GM21447 (cell line): ENCODE results near the gene NCAN.
"Not testable (repeated sequence)": the region's sequence is repeated elsewhere in the genome, so short reads cannot be mapped to it uniquely, and the experiment has no call there.

Experiments
- ATAC-seq: cut with Tn5 transposase; IDR thresholded peaks from one replicate; pipeline ENCODE4 v1.9.1; 2021; ENCODE audit not compliant: unreplicated experiment

NCAN gene

GRCh38 chr19:19192910-19193423 lies 18.8 kb upstream of the NCAN start:
- no peak for ATAC-seq

DNA sequence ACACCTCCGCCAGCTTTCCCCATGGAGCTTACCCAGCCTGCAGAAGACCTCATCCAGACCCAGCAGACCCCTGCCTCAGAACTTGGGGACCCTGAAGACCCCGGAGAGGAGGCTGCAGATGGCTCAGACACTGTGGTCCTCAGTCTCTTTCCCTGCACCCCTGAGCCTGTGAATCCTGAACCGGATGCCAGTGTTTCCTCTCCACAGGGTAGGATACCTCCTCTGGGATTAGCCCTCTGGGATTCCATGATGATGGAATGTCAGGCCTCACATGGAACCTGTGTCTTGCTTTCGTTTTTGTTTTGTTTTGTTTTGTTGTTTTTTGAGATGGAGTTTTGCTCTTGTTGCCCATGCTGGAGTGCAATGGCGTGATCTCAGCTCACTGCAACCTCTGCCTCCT lies 17.8 kb upstream of the NCAN start:
- no peak for ATAC-seq

DNA sequence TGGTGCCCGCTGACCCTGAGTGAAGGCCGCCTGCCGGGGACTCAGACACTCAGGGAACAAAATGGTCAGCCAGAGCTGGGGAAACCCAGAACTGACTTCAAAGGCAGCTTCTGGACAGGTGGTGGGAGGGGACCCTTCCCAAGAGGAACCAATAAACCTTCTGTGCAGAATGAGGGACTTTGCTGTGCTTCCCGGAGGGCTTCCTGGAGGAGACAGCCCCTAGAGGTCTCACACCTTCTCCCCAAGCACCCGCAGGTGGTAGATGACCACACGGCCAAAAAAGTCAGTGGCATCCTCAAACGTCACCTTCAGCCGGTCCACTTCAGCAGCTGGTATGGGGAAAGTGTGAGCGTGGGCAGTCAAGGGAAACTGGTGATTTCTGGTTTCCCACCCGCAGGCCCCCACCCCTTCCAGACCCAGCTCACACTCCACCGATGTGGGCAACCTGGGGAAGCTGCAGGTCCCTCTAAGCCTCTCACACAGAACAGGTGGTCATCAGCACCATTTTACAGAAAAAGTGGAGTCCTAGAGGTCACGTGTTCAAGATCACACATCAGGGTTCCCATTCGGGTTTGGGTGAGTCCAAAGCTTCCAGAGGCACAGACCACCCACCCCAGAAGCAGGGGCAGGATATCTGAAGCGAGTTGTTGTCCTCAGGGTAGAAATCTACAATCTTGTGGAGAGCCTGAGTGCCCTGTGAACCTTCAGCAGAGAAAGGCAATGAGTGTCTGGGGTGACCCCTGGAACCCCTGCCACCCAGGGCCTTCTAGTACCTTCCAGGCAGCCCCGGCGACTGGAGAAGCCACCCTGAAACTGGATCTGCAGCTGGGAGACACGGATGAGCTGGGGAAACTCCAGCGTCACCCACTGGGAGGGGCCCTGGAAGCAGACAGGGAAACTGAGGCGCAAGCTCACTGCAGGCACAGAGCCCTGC lies 9.8 kb upstream of the NCAN start:
- ATAC-seq = no peak

GRCh38 chr19:19202707-19203011 lies 9.1 kb upstream of the NCAN start:
- peak; percentile 25 for ATAC-seq

DNA sequence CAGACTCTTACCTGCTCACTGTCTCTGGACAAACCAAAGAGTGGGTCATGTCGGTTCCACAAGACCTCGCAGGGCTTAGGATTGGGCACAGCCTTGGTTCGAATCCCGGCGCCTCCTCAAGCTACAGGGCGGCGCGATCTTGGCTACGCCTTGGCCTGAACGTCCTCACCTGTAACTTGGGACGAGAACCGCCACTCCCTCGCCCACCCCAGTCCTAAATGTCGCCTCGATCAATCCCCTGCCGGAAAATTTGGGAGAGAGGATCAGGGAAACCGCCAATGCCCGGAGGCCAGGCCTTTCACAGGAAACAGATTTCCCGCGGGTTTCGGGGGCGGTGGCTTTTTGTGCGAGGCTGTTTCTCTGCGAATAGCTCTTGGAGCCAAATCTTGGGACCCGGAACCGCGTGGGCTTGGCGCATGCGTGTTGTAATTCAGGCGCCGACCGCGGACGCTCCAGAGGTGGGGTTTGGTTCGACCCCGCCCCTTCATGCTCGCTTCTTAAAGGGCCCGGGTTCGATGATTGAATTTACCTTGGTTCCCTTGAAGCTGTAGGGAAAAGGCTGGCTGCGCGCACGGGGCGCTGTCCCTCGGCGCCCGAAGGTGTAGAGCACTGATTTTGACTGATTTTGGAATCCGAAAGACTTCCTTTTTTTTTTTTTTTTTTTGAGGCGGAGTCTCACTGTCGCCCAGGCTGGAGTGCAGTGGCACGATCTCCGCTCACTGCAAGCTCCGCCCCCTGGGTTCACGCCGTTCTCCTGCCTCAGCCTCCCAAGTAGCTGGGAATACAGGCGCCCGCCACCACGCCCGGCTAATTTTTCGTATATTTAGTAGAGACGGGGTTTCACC lies 8.5 kb upstream of the NCAN start, which contains the start of gene NR2C2AP:
Gene NR2C2AP, minus strand, starts transcription at position 403 of the 845 bp plus-strand sequence. Its CDS starts 354 bp downstream, at position 49.
- ATAC-seq = peak; percentile 66

DNA sequence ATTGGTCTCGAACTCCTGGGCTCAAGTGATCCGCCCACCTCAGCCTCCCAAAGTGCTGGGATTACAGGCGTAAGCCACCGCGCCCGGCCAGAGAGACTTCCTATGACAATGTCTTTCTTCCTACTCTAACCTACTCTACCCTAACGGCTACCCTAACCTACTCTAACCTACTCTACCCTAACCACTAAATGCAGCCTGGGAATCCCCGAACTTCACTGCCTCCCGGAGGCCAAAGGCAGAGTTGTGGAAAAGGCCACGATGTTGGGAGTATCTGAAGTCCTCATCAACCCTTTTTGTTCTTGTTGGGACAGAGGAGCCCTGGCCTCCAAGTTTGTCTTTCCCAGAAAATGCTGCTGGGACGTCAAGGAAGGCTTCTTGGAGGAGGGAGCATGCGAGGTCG lies 7.6 kb upstream of the NCAN start:
- ATAC-seq = no peak

DNA sequence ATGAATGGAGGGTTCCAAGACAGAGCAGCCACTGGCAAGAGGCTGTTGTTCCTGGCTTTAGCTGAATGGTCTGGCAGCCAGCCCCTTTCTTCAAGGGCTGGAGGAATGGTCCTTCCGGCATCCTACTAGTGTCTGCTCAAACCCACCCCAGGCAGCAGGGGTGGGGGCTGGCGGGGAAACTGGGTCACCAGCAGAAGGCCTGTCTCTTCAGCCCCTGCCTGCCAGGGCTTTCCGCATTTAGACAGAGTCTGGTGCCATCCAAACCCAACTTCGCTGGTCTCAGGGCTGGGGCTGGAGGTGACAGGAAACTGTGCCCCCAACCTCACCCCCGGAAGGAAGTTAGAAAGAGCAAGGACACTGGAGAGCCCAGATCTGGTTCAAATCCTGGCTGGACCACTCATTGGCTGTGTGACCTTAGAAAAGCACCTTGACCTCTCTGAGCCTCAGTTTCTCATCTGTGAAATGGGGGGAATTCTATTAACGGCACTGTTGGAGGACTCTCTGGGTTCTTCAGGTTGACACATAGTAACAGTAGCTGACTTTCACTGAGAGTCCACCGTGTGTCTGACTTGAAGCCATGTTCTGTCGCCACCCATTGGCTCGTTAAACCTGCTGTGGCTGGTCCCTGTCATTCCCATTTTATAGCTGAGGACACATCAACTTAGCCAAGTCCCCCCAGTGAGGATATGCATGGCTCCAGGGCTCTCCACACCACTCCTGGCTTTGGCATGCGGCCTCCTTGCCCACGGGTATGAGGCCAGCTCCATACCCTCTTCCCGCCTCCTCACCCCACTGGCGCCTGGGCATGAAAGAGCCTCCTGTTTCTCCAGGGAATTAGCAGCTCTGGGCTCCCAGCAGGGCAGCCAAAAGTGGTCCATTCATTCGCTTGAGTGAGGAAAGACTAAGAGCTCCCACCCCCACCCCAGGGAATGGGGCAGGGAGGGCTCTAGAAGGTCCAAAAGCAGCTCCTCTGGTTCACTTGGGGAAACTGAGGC lies 6.0 kb upstream of the NCAN start:
- no peak for ATAC-seq

- no peak for ATAC-seq
Observed at GRCh38 chr19:19206938-19207337, 4.8 kb upstream of the NCAN start.

- no peak for ATAC-seq
Observed at GRCh38 chr19:19207637-19208572, 3.9 kb upstream of the NCAN start.

- ATAC-seq = no peak
Observed at GRCh38 chr19:19209372-19209771, 2.4 kb upstream of the NCAN start.

GRCh38 chr19:19212916-19213315 lies 1.2 kb downstream of the NCAN start:
- no peak for ATAC-seq

- ATAC-seq = no peak
Observed at GRCh38 chr19:19213426-19214158, 1.8 kb downstream of the NCAN start.

- no peak for ATAC-seq
Observed at GRCh38 chr19:19214159-19214490, 2.4 kb downstream of the NCAN start.

GRCh38 chr19:19214892-19215291 lies 3.1 kb downstream of the NCAN start:
- ATAC-seq = no peak

- ATAC-seq = no peak
Observed at GRCh38 chr19:19215792-19216191, 4.0 kb downstream of the NCAN start.

DNA sequence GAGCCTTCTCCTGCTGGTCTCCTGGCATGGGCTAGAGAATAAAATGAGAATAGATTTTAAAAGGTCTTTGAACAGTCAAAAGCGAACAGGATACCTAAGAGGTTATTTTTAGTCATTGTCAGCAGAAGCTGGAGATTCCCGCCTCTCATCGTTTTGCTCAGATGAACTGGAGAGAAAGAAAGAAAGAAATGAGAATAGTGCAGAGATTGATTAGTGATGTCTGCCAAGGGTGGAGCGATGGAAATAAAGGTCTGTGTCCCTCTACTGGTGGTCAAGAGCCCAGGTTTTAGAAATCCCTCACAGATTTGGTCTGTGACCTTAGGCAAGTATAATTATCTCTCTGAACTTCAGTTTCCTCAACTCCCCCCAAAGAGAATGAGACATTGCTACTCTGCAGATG lies 5.3 kb downstream of the NCAN start:
- no peak for ATAC-seq

GRCh38 chr19:19218911-19219310 lies 7.2 kb downstream of the NCAN start:
- no peak for ATAC-seq

DNA sequence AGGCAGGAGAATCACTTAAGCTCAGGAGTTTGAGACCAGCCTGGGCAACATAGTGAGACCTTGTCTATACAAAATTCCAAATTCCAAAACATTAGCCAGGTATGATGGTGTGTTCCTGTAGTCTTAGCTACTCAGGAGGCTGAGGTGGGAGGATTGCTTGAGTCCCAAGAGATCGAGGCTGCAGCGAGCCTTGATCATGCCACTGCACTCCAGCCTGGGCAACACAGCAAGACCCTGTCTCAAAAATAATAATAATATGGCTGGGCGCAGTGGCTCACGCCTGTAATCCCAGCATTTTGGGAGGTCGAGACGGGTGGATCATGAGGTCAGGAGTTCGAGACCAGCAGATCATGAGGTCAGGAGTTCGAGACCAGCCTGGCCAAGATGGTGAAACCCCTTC lies 9.2 kb downstream of the NCAN start:
- not testable (repeated sequence) for ATAC-seq

GRCh38 chr19:19223060-19223459 lies 11.3 kb downstream of the NCAN start:
- ATAC-seq = no peak
